Uterus (tissue), 2 donors: ENCODE results near the gene UBP1.
"Not testable (repeated sequence)": the region's sequence is repeated elsewhere in the genome, so short reads cannot be mapped to it uniquely, and the experiment has no call there.

Source experiments
- CTCF ChIP-seq, 4 experiments: fragments of 200-600 bp in 2 of 4; fragments of 450-650 bp in 2 of 4; sonication (generic) in 2 of 4; IDR thresholded peaks; one replicate each; pipeline ENCODE4 v1.5.1; 2016 to 2019; ENCODE audit warnings: antibody characterized with exemption in 4 of 4, mild to moderate bottlenecking in 2 of 4, moderate library complexity in 1 of 4
- POLR2A ChIP-seq, 2 donors: fragments of 450-650 bp; IDR thresholded peaks; one replicate each; pipeline ENCODE4 v1.6.1; 2016; ENCODE audit warnings: antibody characterized with exemption in 2 of 2, mild to moderate bottlenecking in 1 of 2, moderate library complexity in 1 of 2

GRCh38 chr3:33451994-33452393 is 11.8 kb upstream of the UBP1 start:
- not testable (repeated sequence) for TF ChIP-seq CTCF, POLR2A (IDR thresholded peaks at IDR 0.05)
